ENCODE data around the gene RBFOX2.
"Not testable (repeated sequence)": the region's sequence is repeated elsewhere in the genome, so short reads cannot be mapped to it uniquely, and the experiment has no call there.

RBFOX2 gene

GRCh38 chr22:36054446-36054845 is 25.8 kb upstream of the RBFOX2 start:
- H3K27ac Mint-ChIP-seq: not testable (repeated sequence)

DNA sequence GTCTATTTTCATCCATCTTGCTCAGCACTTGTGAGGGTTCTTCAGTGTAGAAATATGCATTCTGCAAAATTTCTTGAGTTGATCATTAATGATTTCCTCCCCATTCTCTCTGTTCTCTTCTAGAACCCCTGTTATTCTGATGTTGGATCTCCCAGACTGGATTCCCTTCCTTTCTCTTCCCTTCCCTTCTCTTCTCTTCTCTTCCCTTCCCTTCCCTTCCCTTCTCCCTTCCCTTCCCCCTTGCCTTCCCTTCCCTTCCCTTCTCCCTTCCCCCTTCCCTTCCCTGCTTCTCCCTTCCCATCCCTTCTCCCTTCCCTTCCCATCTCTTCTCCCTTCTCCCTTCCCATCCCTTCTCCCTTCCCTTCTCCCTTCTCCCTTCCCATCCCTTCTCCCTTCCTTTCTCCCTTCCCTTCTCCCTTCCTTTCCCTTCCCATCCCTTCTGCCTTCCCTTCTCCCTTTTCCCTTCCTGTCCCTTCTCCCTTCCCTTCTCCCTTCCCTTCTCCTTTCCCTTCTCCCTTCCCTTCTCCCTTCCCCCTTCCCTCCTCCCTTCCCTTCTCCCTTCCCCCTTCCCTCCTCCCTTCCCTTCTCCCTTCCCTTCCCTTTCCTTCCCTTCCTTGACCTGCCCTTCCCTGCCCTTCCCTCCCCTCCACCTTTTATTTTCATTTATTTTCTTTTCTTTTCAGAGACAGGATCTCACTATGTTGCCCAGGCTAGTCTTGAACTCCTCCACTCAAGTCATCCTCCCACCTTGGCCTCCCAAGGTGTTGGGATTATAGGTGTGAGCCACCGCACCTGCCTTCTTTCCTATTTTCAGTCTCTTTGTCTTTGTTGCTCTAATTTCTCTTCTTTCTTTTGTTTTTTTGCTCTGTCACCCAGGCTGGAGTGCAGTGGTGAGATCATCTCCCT is 24.9 kb upstream of the RBFOX2 start:
- Mint-ChIP-seq H3K27ac (no peak overlapping the region), H3K4me3 (no peak overlapping the region), H3K36me3 (ENCODE audit: low read depth) (no peaks in the 10 kb centered on the region), H3K4me1 (ENCODE audit: low read depth) (peaks cover 14% of the 10 kb centered on the region), H3K9me3 (no peaks in the 10 kb centered on the region), H3K27me3 (peaks cover 15% of the 10 kb centered on the region)

More at GRCh38 chr22:36054446-36054845, 25.8 kb upstream of the RBFOX2 start:
- H3K4me3 Mint-ChIP-seq; H3K9me3 Mint-ChIP-seq; H3K36me3 Mint-ChIP-seq (ENCODE audit: low read depth): not testable (repeated sequence)
- Mint-ChIP-seq H3K27me3 (peaks cover 15% of the 10 kb centered on the region), H3K4me1 (ENCODE audit: low read depth) (peaks cover 14% of the 10 kb centered on the region)

DNA sequence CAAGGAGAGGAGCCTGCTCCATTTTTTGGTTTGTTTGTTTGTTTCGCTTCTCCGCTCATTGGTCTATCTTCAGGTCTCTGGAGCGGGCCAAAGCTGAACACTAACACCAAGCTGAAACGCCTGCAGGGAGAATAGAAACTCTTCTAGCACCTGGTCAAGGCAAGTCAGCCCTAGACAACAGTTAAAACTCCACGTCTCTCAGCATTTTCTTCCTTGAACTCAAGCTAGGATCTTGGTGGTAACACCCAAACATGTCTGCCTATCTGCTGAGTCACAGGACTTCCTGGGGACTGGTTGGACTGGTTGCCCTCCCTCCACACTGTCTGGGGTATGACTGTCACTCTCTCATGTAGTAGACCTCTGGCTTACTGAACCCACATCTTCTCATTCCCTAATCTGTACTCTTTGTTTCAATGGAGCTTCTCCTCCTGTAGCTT is 23.9 kb upstream of the RBFOX2 start:
- Mint-ChIP-seq H3K36me3 (ENCODE audit: low read depth) (no peaks in the 10 kb centered on the region), H3K4me1 (ENCODE audit: low read depth) (peaks cover 13% of the 10 kb centered on the region), H3K27ac (no peak overlapping the region), H3K4me3 (no peak overlapping the region), H3K9me3 (no peaks in the 10 kb centered on the region), H3K27me3 (peaks cover 14% of the 10 kb centered on the region)

DNA sequence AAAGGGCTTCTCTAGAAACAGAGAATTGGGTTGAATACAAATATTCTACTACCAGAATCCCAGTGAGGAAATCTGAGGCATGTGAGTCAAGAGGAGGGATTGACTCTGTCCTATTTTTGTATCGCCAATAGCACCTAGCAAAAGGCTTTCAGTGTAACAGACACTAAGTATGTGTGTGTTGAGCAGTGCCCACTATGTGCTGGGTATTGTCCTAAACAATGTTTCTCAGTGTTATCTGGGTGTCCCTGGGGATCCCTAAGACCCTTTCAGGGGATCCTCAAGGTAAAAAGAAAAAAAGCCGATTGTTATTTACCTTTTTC is 21.0 kb upstream of the RBFOX2 start:
- no peaks in the 10 kb centered on the region for H3K36me3 Mint-ChIP-seq (ENCODE audit: low read depth)
- no peak overlapping the region for H3K27ac Mint-ChIP-seq
- H3K27me3 Mint-ChIP-seq: peaks cover 3% of the 10 kb centered on the region
- H3K4me3 Mint-ChIP-seq: no peak overlapping the region
- H3K4me1 Mint-ChIP-seq (ENCODE audit: low read depth): peaks cover 8% of the 10 kb centered on the region
- H3K9me3 Mint-ChIP-seq: no peaks in the 10 kb centered on the region

DNA sequence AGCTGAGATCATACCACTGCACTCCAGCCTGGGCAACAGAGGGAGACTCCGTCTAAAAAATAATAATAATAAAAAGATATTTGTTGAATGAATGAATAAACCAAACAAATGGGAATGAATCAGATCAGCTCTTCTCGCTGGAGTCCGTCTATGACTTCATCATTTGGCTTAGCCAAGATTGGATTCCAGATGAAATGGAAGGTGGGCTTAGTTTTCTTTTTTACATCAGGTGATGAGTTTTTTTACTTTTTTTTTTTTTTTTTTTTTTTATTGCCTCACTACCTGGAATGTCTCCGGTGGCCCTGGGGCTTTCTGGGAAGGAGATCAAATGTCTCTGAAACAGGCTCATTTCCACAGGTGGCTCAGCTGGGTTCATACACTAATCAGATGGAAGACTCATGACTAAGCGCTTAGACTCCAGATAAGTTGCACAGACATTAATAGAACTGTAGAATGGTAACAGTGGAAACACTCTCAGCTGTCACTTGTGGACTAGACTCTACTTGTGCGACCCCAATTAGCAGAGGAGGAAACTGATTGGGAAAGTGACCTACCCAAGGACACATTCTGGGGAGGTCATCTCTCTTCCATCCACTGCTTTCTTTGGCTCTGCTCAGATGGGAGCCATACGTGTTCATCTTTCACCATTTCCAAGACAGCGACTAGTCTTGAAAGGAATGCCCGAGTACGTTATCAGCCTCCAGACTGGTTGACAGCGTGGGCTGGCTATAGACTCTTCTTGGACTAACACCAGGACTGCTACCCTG is 20.5 kb upstream of the RBFOX2 start:
- H3K27ac Mint-ChIP-seq: no peak overlapping the region
- H3K4me3 Mint-ChIP-seq: no peak overlapping the region
- H3K4me1 Mint-ChIP-seq (ENCODE audit: low read depth): peaks cover 8% of the 10 kb centered on the region
- no peaks in the 10 kb centered on the region for H3K27me3 Mint-ChIP-seq
- H3K9me3 Mint-ChIP-seq: no peaks in the 10 kb centered on the region
- no peaks in the 10 kb centered on the region for H3K36me3 Mint-ChIP-seq (ENCODE audit: low read depth)

DNA sequence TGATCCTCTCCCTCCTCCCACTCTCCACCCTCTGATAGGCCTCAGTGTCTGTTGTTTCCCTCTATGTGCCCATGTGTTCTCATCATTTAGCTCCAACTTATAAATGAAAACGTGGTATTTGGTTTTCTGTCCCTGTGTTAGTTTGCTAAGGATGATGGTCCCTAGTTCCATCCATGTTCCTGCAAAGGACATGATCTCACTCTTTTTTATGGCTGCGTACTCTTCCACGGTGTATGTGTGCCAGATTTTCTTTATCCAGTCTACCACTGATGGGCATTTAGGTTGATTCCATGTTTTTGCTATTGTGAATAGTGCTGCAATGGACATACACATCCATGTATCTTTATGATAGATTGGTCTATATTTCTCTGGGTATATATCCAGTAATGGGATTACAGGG is 15.9 kb upstream of the RBFOX2 start:
- H3K27me3 Mint-ChIP-seq: peaks cover 14% of the 10 kb centered on the region
- H3K27ac Mint-ChIP-seq; H3K4me3 Mint-ChIP-seq; H3K4me1 Mint-ChIP-seq (ENCODE audit: low read depth); H3K36me3 Mint-ChIP-seq (ENCODE audit: low read depth); H3K9me3 Mint-ChIP-seq: not testable (repeated sequence)

DNA sequence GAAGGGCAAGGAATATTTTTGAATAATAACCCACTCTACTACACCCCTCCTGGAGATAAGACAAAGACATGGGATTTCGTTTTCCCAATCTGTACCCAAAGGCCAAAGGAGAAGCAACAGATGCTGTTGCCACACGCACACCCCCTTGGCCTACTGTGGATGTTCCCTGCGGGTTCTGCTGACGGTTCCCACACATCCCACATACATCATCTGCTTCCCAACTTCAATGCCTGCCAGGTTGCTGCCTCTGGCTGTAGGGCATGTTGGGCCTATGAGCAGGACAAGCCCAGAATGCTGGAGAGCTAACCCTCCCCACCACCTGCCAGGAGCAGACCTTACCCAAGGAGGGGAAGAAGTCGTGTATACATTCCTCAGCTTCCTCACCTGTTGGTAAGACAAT is 13.6 kb upstream of the RBFOX2 start:
- H3K4me1 Mint-ChIP-seq (ENCODE audit: low read depth): no peaks in the 10 kb centered on the region
- no peak overlapping the region for H3K4me3 Mint-ChIP-seq
- H3K9me3 Mint-ChIP-seq: no peaks in the 10 kb centered on the region
- peaks cover 20% of the 10 kb centered on the region for H3K27me3 Mint-ChIP-seq
- no peak overlapping the region for H3K27ac Mint-ChIP-seq
- H3K36me3 Mint-ChIP-seq (ENCODE audit: low read depth): no peaks in the 10 kb centered on the region

- Mint-ChIP-seq H3K27ac (no peak overlapping the region), H3K27me3 (peaks cover 41% of the 10 kb centered on the region), H3K9me3 (no peaks in the 10 kb centered on the region), H3K4me1 (ENCODE audit: low read depth) (no peaks in the 10 kb centered on the region), H3K36me3 (ENCODE audit: low read depth) (no peaks in the 10 kb centered on the region), H3K4me3 (no peak overlapping the region)
These were observed 10.5 kb upstream of the RBFOX2 start for GRCh38 chr22:36039125-36039524.

GRCh38 chr22:36037102-36037758 is 8.6 kb upstream of the RBFOX2 start:
- no peaks in the 10 kb centered on the region for H3K4me1 Mint-ChIP-seq (ENCODE audit: low read depth)
- H3K4me3 Mint-ChIP-seq: no peak overlapping the region
- no peaks in the 10 kb centered on the region for H3K9me3 Mint-ChIP-seq
- no peaks in the 10 kb centered on the region for H3K36me3 Mint-ChIP-seq (ENCODE audit: low read depth)
- no peak overlapping the region for H3K27ac Mint-ChIP-seq
- peaks cover 43% of the 10 kb centered on the region for H3K27me3 Mint-ChIP-seq

- Mint-ChIP-seq H3K36me3 (ENCODE audit: low read depth) (no peaks in the 10 kb centered on the region), H3K27ac (no peak overlapping the region), H3K4me3 (no peak overlapping the region), H3K4me1 (ENCODE audit: low read depth) (no peaks in the 10 kb centered on the region), H3K9me3 (no peaks in the 10 kb centered on the region), H3K27me3 (peaks cover 43% of the 10 kb centered on the region)
These were observed 7.6 kb upstream of the RBFOX2 start for GRCh38 chr22:36036167-36036624.

- H3K27ac Mint-ChIP-seq: no peak overlapping the region
- H3K9me3 Mint-ChIP-seq: no peaks in the 10 kb centered on the region
- H3K4me1 Mint-ChIP-seq (ENCODE audit: low read depth): peaks cover 12% of the 10 kb centered on the region
- no peak overlapping the region for H3K4me3 Mint-ChIP-seq
- peaks cover 47% of the 10 kb centered on the region for H3K27me3 Mint-ChIP-seq
- H3K36me3 Mint-ChIP-seq (ENCODE audit: low read depth): no peaks in the 10 kb centered on the region
These were observed 4.0 kb upstream of the RBFOX2 start for GRCh38 chr22:36032611-36033010.

DNA sequence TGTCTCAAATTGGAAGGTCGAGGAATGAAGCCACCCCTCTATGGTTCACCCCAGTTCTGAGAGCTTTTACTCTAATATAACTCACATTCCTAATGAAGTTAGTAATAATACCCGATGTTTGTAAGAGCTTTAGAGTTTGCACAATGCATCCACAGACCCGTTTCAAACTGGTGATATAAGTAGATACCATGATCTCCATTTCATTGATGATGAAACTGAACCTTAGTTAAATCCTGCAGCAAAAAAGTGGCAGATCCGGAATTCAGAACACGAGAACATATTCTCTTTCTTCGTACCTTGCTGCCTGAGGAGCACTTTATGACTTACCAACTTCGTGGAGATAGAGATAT is 757 bp upstream of the RBFOX2 start:
- Mint-ChIP-seq H3K27me3 (peaks cover 36% of the 10 kb centered on the region), H3K4me3 (peak overlapping the region; percentile 88), H3K9me3 (no peaks in the 10 kb centered on the region), H3K36me3 (ENCODE audit: low read depth) (no peaks in the 10 kb centered on the region), H3K4me1 (ENCODE audit: low read depth) (peaks cover 15% of the 10 kb centered on the region), H3K27ac (peak overlapping the region; percentile 76)

GRCh38 chr22:36027935-36028645 is 534 bp downstream of the RBFOX2 start:
- Mint-ChIP-seq H3K27me3 (peaks cover 33% of the 10 kb centered on the region), H3K4me3 (peak overlapping the region; percentile 88), H3K4me1 (ENCODE audit: low read depth) (peaks cover 15% of the 10 kb centered on the region), H3K36me3 (ENCODE audit: low read depth) (no peaks in the 10 kb centered on the region), H3K27ac (peak overlapping the region; percentile 68), H3K9me3 (no peaks in the 10 kb centered on the region)

DNA sequence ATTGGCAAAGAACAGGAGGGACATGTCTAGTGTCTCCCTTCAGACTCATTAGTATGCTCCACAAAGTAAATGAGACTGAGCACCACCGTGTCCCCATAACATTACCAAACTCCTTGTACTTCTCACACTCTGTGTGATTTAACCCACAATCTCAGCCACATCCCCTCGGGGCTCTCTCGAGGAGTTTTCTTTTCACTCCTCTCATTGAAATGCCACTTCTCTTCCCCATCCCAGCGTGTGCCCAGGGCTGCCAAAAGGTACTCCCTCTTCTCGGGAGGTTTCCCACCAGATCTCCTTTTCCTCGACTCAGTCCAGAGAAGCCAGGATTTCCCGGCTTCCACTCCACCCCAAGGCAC is 1.1 kb downstream of the RBFOX2 start:
- Mint-ChIP-seq H3K4me1 (ENCODE audit: low read depth) (peaks cover 15% of the 10 kb centered on the region), H3K27ac (peak overlapping the region; percentile 68), H3K9me3 (no peaks in the 10 kb centered on the region), H3K27me3 (peaks cover 28% of the 10 kb centered on the region), H3K4me3 (peak overlapping the region; percentile 84), H3K36me3 (ENCODE audit: low read depth) (no peaks in the 10 kb centered on the region)

- H3K27me3 Mint-ChIP-seq: peaks cover 28% of the 10 kb centered on the region
- no peak overlapping the region for H3K27ac Mint-ChIP-seq
- no peaks in the 10 kb centered on the region for H3K9me3 Mint-ChIP-seq
- H3K4me1 Mint-ChIP-seq (ENCODE audit: low read depth): peaks cover 15% of the 10 kb centered on the region
- H3K36me3 Mint-ChIP-seq (ENCODE audit: low read depth): no peaks in the 10 kb centered on the region
- H3K4me3 Mint-ChIP-seq: no peak overlapping the region
These were observed 1.9 kb downstream of the RBFOX2 start for GRCh38 chr22:36026741-36027140.
